GM18520 (cell line): ENCODE results near the gene ACTC1.

Experiments used
- ATAC-seq: cut with Tn5 transposase; IDR thresholded peaks from one replicate; pipeline ENCODE4 v1.9.1; 2021; ENCODE audit not compliant: unreplicated experiment

Gene ACTC1

GRCh38 chr15:34759992-34760391, 35.4 kb downstream of the ACTC1 start:
- no peak for ATAC-seq

- no peak for ATAC-seq
Measured at GRCh38 chr15:34759347-34759746, 36.0 kb downstream of the ACTC1 start.

GRCh38 chr15:34757262-34757661, 38.1 kb downstream of the ACTC1 start:
- no peak for ATAC-seq

- ATAC-seq, result no peak
Measured at GRCh38 chr15:34755419-34755773, 40.0 kb downstream of the ACTC1 start.

- no peak for ATAC-seq
Measured at GRCh38 chr15:34754674-34755418, 40.5 kb downstream of the ACTC1 start, which contains the start of gene GJD2. Gene GJD2 (minus strand): TSS chr15:34754998. CDS start chr15:34754488, 510 bp downstream.

GRCh38 chr15:34754171-34754601, 41.2 kb downstream of the ACTC1 start:
- ATAC-seq, result no peak

GRCh38 chr15:34753236-34753894, 42.0 kb downstream of the ACTC1 start:
- ATAC-seq, result no peak

- no peak for ATAC-seq
Measured at GRCh38 chr15:34749691-34750090, 45.7 kb downstream of the ACTC1 start.
